Body of pancreas (tissue), 4 donors: ENCODE measurements around the gene ART4. TPM values are rescaled to one million over a fixed set of nuclear protein-coding genes. Genes with fewer than 3 reads are reported as not detected.

Experiments
- ATAC-seq: fragments of 150-250 bp; one replicate; pipeline ENCODE4 v1.9.1; 2016
- DNase-seq, 4 donors: peaks; one replicate each; pipeline ENCODE4 v3.0.0-alpha.2; 2019
- H3K27ac ChIP-seq, 4 donors: fragments of 200-600 bp; sonication (generic); 1 replicate in 3 of 4; 2 replicates in 1 of 4; pipeline versions ENCODE4 v1.5.1 to v1.6.1; 2016 to 2019; ENCODE audit warnings: mild to moderate bottlenecking in 1 of 4, mixed read lengths in 1 of 4, moderate library complexity in 1 of 4
- H3K27me3 ChIP-seq, 2 donors: fragments of 200-600 bp; sonication (generic); one replicate each; pipeline ENCODE4 v1.6.0; 2016; ENCODE audit warnings: mild to moderate bottlenecking in 1 of 2
- H3K36me3 ChIP-seq, 2 donors: fragments of 200-600 bp; sonication (generic); replicated peaks in 1 of 2; 2 replicates each; pipeline ENCODE4 v1.5.1; 2016; ENCODE audit warnings: low read depth in 2 of 2; ENCODE audit not compliant: insufficient read depth in 1 of 2
- H3K4me1 ChIP-seq: fragments of 200-600 bp; sonication (generic); one replicate; pipeline ENCODE4 v1.6.0; 2016
- H3K4me3 ChIP-seq, 2 donors: fragments of 200-600 bp; sonication (generic); 1 replicate in 1 of 2; 2 replicates in 1 of 2; pipeline ENCODE4 v1.5.1; 2016 to 2019
- H3K9me3 ChIP-seq, 3 donors: fragments of 200-600 bp; sonication (generic); 1 replicate in 2 of 3; 2 replicates in 1 of 3; pipeline ENCODE4 v1.5.1; 2016
- POLR2A ChIP-seq, 3 donors: fragments of 450-650 bp; IDR thresholded peaks; one replicate each; pipeline ENCODE4 v1.6.1; 2016; ENCODE audit warnings: antibody characterized with exemption in 3 of 3, mild to moderate bottlenecking in 2 of 3
- whole genome bisulfite sequencing, 2 donors: methylation state at CpG; one replicate each; pipeline ENCODE4 v1.1.5; 2017; 5-methylcytosine and 5-hydroxymethylcytosine counted together
- intact Hi-C: fragments of 100-400 bp; cut with DNase I; formaldehyde crosslinking; loops from one replicate; pipeline ENCODE4 v1.15.1; 2023
- total RNA-seq, 2 donors: library from RNA; depleted of rRNA; stranded (reverse); fragments of >200 nt; gene quantifications; one replicate each; pipeline ENCODE4 v1.1.0, GENCODE V29; 2016
- TF ChIP-seq, protein P1 (sequence below), 7 experiments: fragments of 450-650 bp in 4 of 7; fragments of 200-600 bp in 3 of 7; sonication (generic) in 3 of 7; IDR thresholded peaks; one replicate each; pipeline ENCODE4 v1.5.1; 2016 to 2019; ENCODE audit warnings: antibody characterized with exemption in 7 of 7

The ART4 gene
- total RNA-seq, 2 donors from 2014 or later = 1.3 to 3.1 TPM

DNA sequence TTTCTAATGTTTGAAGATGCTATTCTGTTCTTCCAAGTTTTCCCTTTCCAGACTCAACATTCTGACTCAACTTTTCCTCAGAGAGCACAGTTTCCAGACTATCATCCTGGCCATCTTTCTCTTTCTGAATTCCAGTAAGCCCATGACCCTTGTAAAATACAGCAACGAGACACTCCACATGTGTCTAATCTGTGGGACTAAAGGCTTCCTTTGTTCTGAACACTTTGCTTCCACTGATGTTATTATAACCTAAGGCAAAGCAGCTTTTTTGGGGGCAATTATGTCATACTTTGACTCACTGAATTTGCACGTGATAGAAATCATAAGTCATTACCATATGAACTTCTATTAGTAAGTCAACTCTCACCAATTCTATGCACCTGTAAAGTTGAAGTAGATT, 6.3 kb upstream of the ART4 start:
- H3K27ac ChIP-seq = no peak overlapping the region
- TF ChIP-seq POLR2A (IDR thresholded peaks at IDR 0.05) = no peak
- TF ChIP-seq, protein P1, sequence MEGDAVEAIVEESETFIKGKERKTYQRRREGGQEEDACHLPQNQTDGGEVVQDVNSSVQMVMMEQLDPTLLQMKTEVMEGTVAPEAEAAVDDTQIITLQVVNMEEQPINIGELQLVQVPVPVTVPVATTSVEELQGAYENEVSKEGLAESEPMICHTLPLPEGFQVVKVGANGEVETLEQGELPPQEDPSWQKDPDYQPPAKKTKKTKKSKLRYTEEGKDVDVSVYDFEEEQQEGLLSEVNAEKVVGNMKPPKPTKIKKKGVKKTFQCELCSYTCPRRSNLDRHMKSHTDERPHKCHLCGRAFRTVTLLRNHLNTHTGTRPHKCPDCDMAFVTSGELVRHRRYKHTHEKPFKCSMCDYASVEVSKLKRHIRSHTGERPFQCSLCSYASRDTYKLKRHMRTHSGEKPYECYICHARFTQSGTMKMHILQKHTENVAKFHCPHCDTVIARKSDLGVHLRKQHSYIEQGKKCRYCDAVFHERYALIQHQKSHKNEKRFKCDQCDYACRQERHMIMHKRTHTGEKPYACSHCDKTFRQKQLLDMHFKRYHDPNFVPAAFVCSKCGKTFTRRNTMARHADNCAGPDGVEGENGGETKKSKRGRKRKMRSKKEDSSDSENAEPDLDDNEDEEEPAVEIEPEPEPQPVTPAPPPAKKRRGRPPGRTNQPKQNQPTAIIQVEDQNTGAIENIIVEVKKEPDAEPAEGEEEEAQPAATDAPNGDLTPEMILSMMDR (IDR thresholded peaks at IDR 0.05) = no peak
- no peaks in the 10 kb centered on the region for H3K27me3 ChIP-seq
- H3K36me3 ChIP-seq = no peaks in the 10 kb centered on the region
- intact Hi-C loops = loop anchor here (5.0 kb wide), 1 partner anchor 153 kb away; no protein-coding TSS in a partner anchor
- H3K4me1 ChIP-seq = peaks cover 29% of the 10 kb centered on the region
- WGBS, 2 donors = 67 to 79% methylated on average over 2 of the region's 2 CpGs
- H3K9me3 ChIP-seq = no peaks in the 10 kb centered on the region
- no peak overlapping the region for H3K4me3 ChIP-seq
- no peak for ATAC-seq
- no peak for DNase-seq

DNA sequence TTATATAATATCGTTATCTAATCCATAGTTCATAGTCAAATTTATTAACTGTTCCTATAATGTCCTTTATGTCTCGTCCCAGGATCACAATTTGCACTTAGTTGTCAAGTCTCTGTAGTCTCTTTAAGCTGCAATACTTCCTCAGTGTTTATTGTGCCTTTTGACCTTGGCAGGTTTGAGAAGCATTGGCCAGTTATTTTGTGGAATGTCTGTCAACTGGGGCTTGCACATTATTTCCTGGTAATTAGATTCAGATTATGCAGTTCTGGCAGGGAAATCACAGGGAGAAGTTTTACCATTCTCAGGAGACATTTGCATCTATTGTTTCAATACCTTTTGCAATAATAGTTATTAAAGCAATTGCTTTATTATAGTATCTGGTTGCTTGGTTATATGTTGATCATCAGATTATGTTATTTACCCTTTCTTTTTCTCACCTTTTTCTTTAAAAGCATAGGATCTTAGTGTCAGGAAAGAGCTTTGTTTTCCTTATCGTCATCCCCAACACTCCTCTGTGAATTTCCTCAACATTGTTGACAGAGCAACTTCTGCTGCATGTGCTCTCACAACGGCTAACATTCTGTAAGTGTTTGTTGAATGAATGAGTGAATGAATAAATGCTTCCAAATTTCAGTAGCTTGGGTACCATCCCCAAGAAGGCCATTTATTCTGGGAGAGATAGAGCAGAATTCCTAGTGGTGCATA, 3.7 kb upstream of the ART4 start:
- 12 to 16% methylated on average over 4 of the region's 4 CpGs for WGBS, 2 donors
- Histone ChIP-seq H3K4me1 (peaks cover 47% of the 10 kb centered on the region), H3K9me3 (no peaks in the 10 kb centered on the region), H3K4me3 (no peak overlapping the region), H3K27ac (peak overlapping the region in 2 of 4 donors; percentile 12 to 71), H3K27me3 (no peaks in the 10 kb centered on the region), H3K36me3 (no peaks in the 10 kb centered on the region)
- intact Hi-C loops = loop anchor here (5.0 kb wide), 1 partner anchor 155 kb away; no protein-coding TSS in a partner anchor
- ATAC-seq (peak; percentile 60), DNase-seq (peak in 1 of 4 donors; percentile 40)
- TF ChIP-seq, protein P1 (IDR thresholded peaks at IDR 0.05) = no peak

DNA sequence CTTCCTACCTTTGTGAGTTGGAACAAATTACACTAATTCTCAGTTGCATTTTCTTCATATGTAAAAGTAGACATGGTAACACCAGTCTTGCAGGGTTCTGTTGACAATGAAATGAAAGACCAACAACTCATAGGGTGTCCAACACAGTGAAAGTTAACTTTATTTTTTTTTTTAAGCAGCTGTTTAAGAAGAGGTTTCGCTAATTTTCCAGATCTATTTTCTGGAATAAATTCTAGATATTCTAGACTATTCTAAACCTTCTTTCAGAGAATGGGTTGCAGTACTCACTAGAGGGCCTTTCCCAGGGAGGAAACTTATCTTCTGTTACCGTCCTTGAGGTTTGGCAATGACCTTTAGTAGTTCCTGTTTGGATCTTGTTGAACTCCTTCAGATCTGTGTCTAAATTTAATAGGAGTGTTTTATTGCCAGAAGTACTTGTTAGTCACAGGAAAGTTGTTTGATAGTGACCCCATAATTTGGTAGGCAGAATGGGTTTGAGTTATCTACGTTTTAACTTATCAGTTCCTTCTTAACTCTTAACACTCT, 2.8 kb upstream of the ART4 start:
- no peak for TF ChIP-seq POLR2A (IDR thresholded peaks at IDR 0.05)
- TF ChIP-seq, protein P1 (IDR thresholded peaks at IDR 0.05) = no peak
- WGBS, 2 donors = 23 to 34% methylated on average over 3 of the region's 3 CpGs
- no peaks in the 10 kb centered on the region for H3K36me3 ChIP-seq
- ATAC-seq = no peak
- H3K27me3 ChIP-seq = no peaks in the 10 kb centered on the region
- peak overlapping the region in 3 of 4 donors; percentile 39 to 71 (median 55) for H3K27ac ChIP-seq
- peaks cover 56% of the 10 kb centered on the region for H3K4me1 ChIP-seq
- intact Hi-C loops = loop anchor here (5.0 kb wide), 1 partner anchor 156 kb away; no protein-coding TSS in a partner anchor
- no peaks in the 10 kb centered on the region for H3K9me3 ChIP-seq
- no peak overlapping the region for H3K4me3 ChIP-seq
- no peak for DNase-seq

DNA sequence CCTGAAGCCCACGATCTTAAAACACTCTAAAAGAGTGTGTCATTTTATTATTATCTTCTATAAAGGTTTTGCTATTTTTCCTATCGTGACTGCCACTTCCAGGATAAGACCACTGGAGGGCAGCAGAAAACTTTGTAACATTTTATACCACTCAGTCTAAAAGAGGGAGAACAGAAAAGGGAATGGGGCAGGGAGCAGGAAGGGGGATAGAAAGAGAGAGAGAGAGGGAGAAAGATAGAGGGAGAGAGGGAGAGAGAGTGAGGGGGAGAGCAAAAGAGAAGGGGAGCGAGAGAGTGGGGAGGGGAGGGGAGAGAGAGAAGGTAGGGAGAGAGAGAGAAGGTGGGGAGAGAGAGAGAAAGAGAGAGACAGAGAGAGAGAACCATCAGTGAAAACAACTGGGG, 2.0 kb upstream of the ART4 start:
- Histone ChIP-seq H3K4me1 (peaks cover 63% of the 10 kb centered on the region), H3K9me3 (no peaks in the 10 kb centered on the region), H3K27me3 (no peaks in the 10 kb centered on the region), H3K36me3 (no peaks in the 10 kb centered on the region), H3K4me3 (no peak overlapping the region), H3K27ac (peak overlapping the region in 2 of 4 donors; percentile 39 to 71)
- TF ChIP-seq, protein P1 (IDR thresholded peaks at IDR 0.05) = peak; percentile 61 to 94 (median 83)
- TF ChIP-seq POLR2A (IDR thresholded peaks at IDR 0.05) = no peak
- DNase-seq (peak; percentile 59 to 75 (median 68)), ATAC-seq (peak; percentile 63)
- WGBS, 2 donors = 3 to 8% methylated on average over 3 of the region's 3 CpGs
- intact Hi-C loops = loop anchor here (5.0 kb wide), 1 partner anchor 157 kb away; no protein-coding TSS in a partner anchor
